ENCODE measurements around the gene RASA3.

- TF ChIP-seq CTCF (conservative IDR thresholded peaks at IDR 0.05; ENCODE audit: low read length) (no peak), EZH2phosphoT487 (IDR thresholded peaks at IDR 0.05; ENCODE audit: borderline replicate concordance, low read depth, low read length) (no peak)
These were observed 184.2 kb downstream of the RASA3 start for GRCh38 chr13:113948034-113948742.
